Omental fat pad (tissue), 4 donors: Measurements from ENCODE around the gene ADAP1. TPM values are rescaled to one million over a fixed set of nuclear protein-coding genes. Genes with fewer than 3 reads are reported as not detected.

Source experiments
- ATAC-seq: fragments of 150-250 bp; one replicate; pipeline ENCODE4 v1.9.1; 2016; ENCODE audit warnings: mild to moderate bottlenecking, moderate library complexity; ENCODE audit not compliant: low FRiP score
- DNase-seq: peaks from one replicate; pipeline ENCODE4 v3.0.0-alpha.2; 2019; ENCODE audit warnings: low spot score
- CTCF ChIP-seq, 3 donors: fragments of 450-650 bp; IDR thresholded peaks; one replicate each; pipeline ENCODE4 v1.5.1; 2016 to 2017; ENCODE audit warnings: antibody characterized with exemption in 3 of 3, mild to moderate bottlenecking in 3 of 3, moderate library complexity in 2 of 3
- total RNA-seq, 4 donors: library from RNA; depleted of rRNA; stranded (reverse); fragments of >200 nt; gene quantifications; one replicate each; pipeline ENCODE4 v1.1.0, GENCODE V29; 2016

The ADAP1 gene
- total RNA-seq, 4 donors from 2014 or later = 6.7 to 21.7 (median 14.4) TPM

- DNase-seq = no peak
- no peak for TF ChIP-seq CTCF (IDR thresholded peaks at IDR 0.05)
- no peak for ATAC-seq
Observed at GRCh38 chr7:981793-982510, 27.5 kb upstream of the ADAP1 start.

GRCh38 chr7:979886-980571, 25.5 kb upstream of the ADAP1 start:
- ATAC-seq (no peak), DNase-seq (no peak)
- no peak for TF ChIP-seq CTCF (IDR thresholded peaks at IDR 0.05)

- ATAC-seq = no peak
Observed at GRCh38 chr7:979151-979550, 24.7 kb upstream of the ADAP1 start.

GRCh38 chr7:978416-979091, 24.1 kb upstream of the ADAP1 start:
- ATAC-seq = no peak
- DNase-seq = no peak
- TF ChIP-seq CTCF (IDR thresholded peaks at IDR 0.05) = no peak

More at GRCh38 chr7:979151-979550, 24.7 kb upstream of the ADAP1 start:
- DNase-seq = no peak
- TF ChIP-seq CTCF (IDR thresholded peaks at IDR 0.05) = no peak

- DNase-seq (no peak), ATAC-seq (no peak)
- TF ChIP-seq CTCF (IDR thresholded peaks at IDR 0.05) = no peak
Observed at GRCh38 chr7:978049-978346, 23.5 kb upstream of the ADAP1 start.

GRCh38 chr7:977326-978048, 23.0 kb upstream of the ADAP1 start:
- DNase-seq (no peak), ATAC-seq (no peak)
- TF ChIP-seq CTCF (IDR thresholded peaks at IDR 0.05) = no peak
